ENCODE measurements around the gene SPECC1. TPM values are rescaled to one million over a fixed set of nuclear protein-coding genes. Genes with fewer than 3 reads are reported as not detected.

The SPECC1 gene
- total and polyA plus RNA-seq, 2 of the 4 experiments (the other 2 are of a cell fraction) = 16.9 to 26.2 TPM

- intact Hi-C loops (cut with micrococcal nuclease) = loop anchor here (5.0 to 10.0 kb wide), 4 partner anchors 71 to 766 kb away; no protein-coding TSS in a partner anchor
- Histone ChIP-seq H4K8ac (ENCODE audit: low read depth in 2 of 2, low read length in 2 of 2) (peak overlapping the region in 1 of 2 experiments; percentile 16; a peak in 1 of 4 replicates), H3K4ac (ENCODE audit: low read depth, low read length) (peak overlapping the region; percentile 51), H4K5ac (ENCODE audit: low read depth, low read length) (peak overlapping the region; percentile 21; the same call in 1 of the 2 replicates), H2BK120ac (ENCODE audit: low read depth, low read length) (peak overlapping the region; percentile 33; the same call in 1 of the 2 replicates), H3K14ac (replicated peaks; ENCODE audit: low read depth, low read length) (peak overlapping the region; percentile 24; the same call in 1 of the 2 replicates), H3K9me3 (ENCODE audit: control insufficient read depth, insufficient read depth, low read length) (no peaks in the 10 kb centered on the region), H3K4me2 (ENCODE audit: low read depth, low read length) (no peak overlapping the region), H3K36me3 (ENCODE audit: control insufficient read depth, insufficient read depth, low read length) (peaks cover 18% of the 10 kb centered on the region), H3K27ac (ENCODE audit: insufficient read depth, low read length) (peak overlapping the region; percentile 34; the same call in 1 of the 2 replicates), H4K91ac (ENCODE audit: insufficient read depth, low read depth, low read length) (no peak overlapping the region), H3K4me3 (ENCODE audit: insufficient read depth, low read depth, low read length) (no peak overlapping the region), H3K9me1 (ENCODE audit: insufficient read depth, low read length) (peaks cover 19% of the 10 kb centered on the region), H2AFZ (replicated peaks; ENCODE audit: low read length, poor library complexity) (no peak overlapping the region), H2BK20ac (ENCODE audit: low read depth, low read length) (peak overlapping the region; percentile 49), H2BK15ac (ENCODE audit: low read depth, low read length) (no peak overlapping the region), H3K23ac (ENCODE audit: low read depth, low read length) (no peak overlapping the region; the same call in 1 of the 2 replicates), H2AK9ac (replicated peaks; ENCODE audit: low read depth, low read length, poor library complexity) (no peak overlapping the region), H3K4me1 (ENCODE audit: control insufficient read depth, insufficient read depth, low read length) (peaks cover 26% of the 10 kb centered on the region), H2AK5ac (ENCODE audit: low read depth, low read length) (peak overlapping the region; percentile 44; the same call in 1 of the 2 replicates), H3K9ac (ENCODE audit: low read depth, low read length) (no peak overlapping the region), H2BK5ac (ENCODE audit: low read depth, low read length, poor library complexity, severe bottlenecking) (peak overlapping the region; percentile 57), H3K56ac (ENCODE audit: extremely low read depth, insufficient read depth, low read length) (no peak overlapping the region), H3K27me3 (ENCODE audit: control insufficient read depth, insufficient read depth, low read length) (no peaks in the 10 kb centered on the region), H3K18ac (ENCODE audit: low read depth, low read length) (peak overlapping the region; percentile 70; the same call in 1 of the 2 replicates), H4K20me1 (ENCODE audit: insufficient read depth, low read length) (no peaks in the 10 kb centered on the region; the same call in 1 of the 2 replicates), H3K79me1 (ENCODE audit: low read depth in 1 of 2, low read length in 2 of 2) (peaks cover 34 to 67% of the 10 kb centered on the region in 2 experiments)
- TF ChIP-seq MAZ (IDR thresholded peaks at IDR 0.05; ENCODE audit: borderline replicate concordance, low read depth, low read length) (no peak), RCOR1 (IDR thresholded peaks at IDR 0.05; ENCODE audit: insufficient replicate concordance, low read length) (no peak), RAD21 (IDR thresholded peaks at IDR 0.05; ENCODE audit: low read length) (no peak), NFE2L2 (IDR thresholded peaks at IDR 0.05; ENCODE audit: low read depth, low read length) (no peak), FOS (IDR thresholded peaks at IDR 0.05; ENCODE audit: low read depth, low read length) (no peak), USF2 (IDR thresholded peaks at IDR 0.05; ENCODE audit: low read depth, low read length) (no peak), CHD1 (IDR thresholded peaks at IDR 0.05; ENCODE audit: low read depth, low read length) (no peak), CEBPB (IDR thresholded peaks at IDR 0.05; ENCODE audit: low read depth, low read length) (no peak), RFX5 (IDR thresholded peaks at IDR 0.05; ENCODE audit: low read depth, low read length) (no peak), SMC3 (IDR thresholded peaks at IDR 0.05; ENCODE audit: low read depth, low read length) (no peak), BHLHE40 (IDR thresholded peaks at IDR 0.05; ENCODE audit: low read depth, low read length) (no peak), MAFK (IDR thresholded peaks at IDR 0.05; ENCODE audit: low read depth, low read length) (no peak), ELK1 (IDR thresholded peaks at IDR 0.05; ENCODE audit: borderline replicate concordance, low read depth, low read length) (no peak), MXI1 (IDR thresholded peaks at IDR 0.05; ENCODE audit: borderline replicate concordance, low read depth, low read length) (no peak), POLR2A (IDR thresholded peaks at IDR 0.05; ENCODE audit: low read depth, low read length) (no peak)
- no TSS peak for BruUV-seq (replicated peaks)
- no peak for ATAC-seq (ENCODE audit: low read depth)
- ChIA-PET POLR2A (ENCODE audit: unreplicated experiment) (no interaction called here), CTCF (interaction anchor here (0.6 to 0.9 kb wide), 2 partner anchors 106 to 121 kb away, joined by 3 read pairs; no protein-coding TSS in a partner anchor)
- whole genome bisulfite sequencing, 2 experiments (ENCODE audit: extremely low coverage in 2 of 2, insufficient read length in 1 of 2) = no CpG with 5 or more reads among the region's 1 CpG
- dilution Hi-C loops (cut with HindIII; ENCODE audit: low sequenced_read_pairs, unreplicated experiment) = no loop called here
- in situ Hi-C loops (cut with MboI; ENCODE audit: low sequenced_read_pairs) = loop anchor here (10.0 kb wide), 1 partner anchor 86 kb away; no protein-coding TSS in a partner anchor
- DNase-seq = no peak
Measured at GRCh38 chr17:20228410-20228809, 219.3 kb downstream of the SPECC1 start.

All from IMR-90 (cell line).